NT2/D1 (cell line): ENCODE results near the gene NUP50.
"Not testable (repeated sequence)": the region's sequence is repeated elsewhere in the genome, so short reads cannot be mapped to it uniquely, and the experiment has no call there.

Experiments used
- DNase-seq: peaks from one replicate; pipeline ENCODE4 v3.0.0-alpha.2; 2011; ENCODE audit warnings: low read depth, low spot score
- H3K27me3 ChIP-seq: 2 replicates; pipeline ENCODE4 v1.6.0; 2011; ENCODE audit warnings: mild to moderate bottlenecking; ENCODE audit not compliant: insufficient read length, insufficient read depth
- H3K36me3 ChIP-seq: 2 replicates; pipeline ENCODE4 v1.6.1; 2011; ENCODE audit warnings: mild to moderate bottlenecking, low read length, mixed read lengths; ENCODE audit not compliant: insufficient read depth, insufficient read length
- H3K4me1 ChIP-seq: 2 replicates; pipeline ENCODE4 v1.5.1; 2011; ENCODE audit not compliant: insufficient read depth, insufficient read length
- H3K4me3 ChIP-seq: 2 replicates; pipeline ENCODE4 v1.5.1; 2011; ENCODE audit warnings: low read depth; ENCODE audit not compliant: insufficient read length
- H3K9ac ChIP-seq: 2 replicates; pipeline ENCODE4 v1.6.0; 2011; ENCODE audit warnings: low read depth; ENCODE audit not compliant: insufficient read length
- H3K9me3 ChIP-seq: 2 replicates; pipeline ENCODE4 v1.5.1; 2011; ENCODE audit warnings: mild to moderate bottlenecking, low read length; ENCODE audit not compliant: insufficient read depth
- SUZ12 ChIP-seq: IDR thresholded peaks from 2 replicates; pipeline ENCODE4 v1.6.1; 2011; ENCODE audit not compliant: insufficient read length, insufficient read depth; ENCODE audit errors: extremely low read depth
- YY1 ChIP-seq: IDR thresholded peaks from 2 replicates; pipeline ENCODE4 v1.6.1; 2011; ENCODE audit not compliant: insufficient read length, insufficient read depth
- ZNF274 ChIP-seq: IDR thresholded peaks from 2 replicates; pipeline ENCODE4 v1.6.1; 2011; ENCODE audit warnings: mild to moderate bottlenecking, low read depth, low read length

Gene NUP50

DNA sequence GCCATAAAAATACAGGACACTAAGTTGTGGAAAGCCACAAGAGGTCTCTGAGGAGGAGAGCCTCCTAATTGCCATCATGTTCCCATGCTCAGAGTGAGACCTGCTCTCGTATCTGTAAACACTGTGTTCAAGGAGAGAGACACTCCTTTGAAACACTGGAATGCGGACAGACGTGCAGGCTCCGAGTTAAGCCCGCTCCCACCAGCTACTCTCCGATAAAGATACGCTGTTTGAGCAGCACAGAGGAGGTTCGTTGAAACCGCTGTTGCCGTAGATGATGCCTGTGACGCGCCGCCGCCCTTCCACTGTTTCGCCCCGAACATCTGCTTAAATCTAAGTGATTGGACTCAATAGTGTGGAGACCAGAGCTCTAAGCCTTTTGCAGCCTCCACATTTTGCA is 25.1 kb downstream of the NUP50 start:
- H3K4me1 ChIP-seq: no peaks in the 10 kb centered on the region
- H3K9me3 ChIP-seq: no peaks in the 10 kb centered on the region
- H3K36me3 ChIP-seq: peaks cover 24% of the 10 kb centered on the region
- TF ChIP-seq YY1: no peak
- no peak for TF ChIP-seq ZNF274
- no peak for TF ChIP-seq SUZ12
- DNase-seq: no peak
- no peak overlapping the region for H3K9ac ChIP-seq
- H3K4me3 ChIP-seq: no peak overlapping the region
- H3K27me3 ChIP-seq: no peaks in the 10 kb centered on the region

DNA sequence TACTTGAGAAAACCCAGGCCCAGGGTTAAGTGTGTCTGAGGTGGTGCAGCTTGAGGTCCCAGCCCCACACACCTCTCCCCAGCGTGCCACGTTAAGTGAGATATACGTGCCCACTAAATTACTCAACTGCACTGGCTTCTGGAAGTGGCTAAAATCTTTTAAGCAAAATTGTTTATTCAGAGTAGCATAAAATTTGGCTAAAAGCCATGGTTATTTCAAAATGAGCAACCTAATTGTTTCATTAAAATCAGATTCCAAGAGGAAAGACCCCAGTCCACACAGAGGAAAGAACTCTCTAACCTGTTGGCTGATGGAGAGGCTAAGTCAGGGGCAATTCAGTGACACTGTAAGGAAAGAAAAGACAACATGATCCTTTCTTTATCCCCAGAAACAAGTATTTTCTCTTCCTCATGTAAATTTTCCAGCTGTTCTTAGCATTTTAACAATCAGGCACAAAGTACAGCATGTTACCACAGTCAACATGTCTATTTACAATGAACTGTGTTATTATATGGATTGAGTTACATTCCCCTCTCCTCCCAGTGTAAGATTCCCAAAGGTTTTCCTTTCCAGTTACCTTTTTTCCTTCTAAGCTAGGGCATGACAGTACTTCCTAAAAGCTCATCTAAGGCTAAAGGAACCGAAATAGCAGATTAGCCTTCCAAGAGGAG is 26.6 kb downstream of the NUP50 start:
- no peak overlapping the region for H3K4me3 ChIP-seq
- peaks cover 24% of the 10 kb centered on the region for H3K36me3 ChIP-seq
- no peak for DNase-seq
- TF ChIP-seq SUZ12 (no peak), YY1 (no peak), ZNF274 (no peak)
- H3K9ac ChIP-seq: no peak overlapping the region
- no peaks in the 10 kb centered on the region for H3K9me3 ChIP-seq
- H3K27me3 ChIP-seq: no peaks in the 10 kb centered on the region
- no peaks in the 10 kb centered on the region for H3K4me1 ChIP-seq

DNA sequence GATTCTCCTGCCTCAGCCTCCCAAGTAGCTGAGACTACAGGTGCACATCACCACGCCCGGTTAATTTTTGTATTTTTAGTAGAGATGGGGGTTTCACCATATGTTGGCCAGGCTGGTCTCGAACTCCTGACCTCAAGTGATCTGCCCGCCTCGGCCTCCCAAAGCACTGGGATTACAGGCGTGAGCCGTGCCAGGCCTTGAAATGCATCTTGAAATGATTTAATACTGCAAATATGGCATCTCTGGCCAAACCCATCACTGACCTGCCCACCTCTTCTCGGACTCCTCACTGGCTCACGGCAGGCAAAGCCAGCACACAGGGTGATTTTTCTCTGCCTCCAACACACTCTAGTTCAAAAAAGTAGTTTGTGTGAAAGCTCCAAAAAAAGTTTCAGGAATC is 28.0 kb downstream of the NUP50 start:
- not testable (repeated sequence) for H3K9ac ChIP-seq, DNase-seq, H3K4me1 ChIP-seq, H3K27me3 ChIP-seq, H3K4me3 ChIP-seq, H3K9me3 ChIP-seq
- H3K36me3 ChIP-seq: peaks cover 27% of the 10 kb centered on the region

DNA sequence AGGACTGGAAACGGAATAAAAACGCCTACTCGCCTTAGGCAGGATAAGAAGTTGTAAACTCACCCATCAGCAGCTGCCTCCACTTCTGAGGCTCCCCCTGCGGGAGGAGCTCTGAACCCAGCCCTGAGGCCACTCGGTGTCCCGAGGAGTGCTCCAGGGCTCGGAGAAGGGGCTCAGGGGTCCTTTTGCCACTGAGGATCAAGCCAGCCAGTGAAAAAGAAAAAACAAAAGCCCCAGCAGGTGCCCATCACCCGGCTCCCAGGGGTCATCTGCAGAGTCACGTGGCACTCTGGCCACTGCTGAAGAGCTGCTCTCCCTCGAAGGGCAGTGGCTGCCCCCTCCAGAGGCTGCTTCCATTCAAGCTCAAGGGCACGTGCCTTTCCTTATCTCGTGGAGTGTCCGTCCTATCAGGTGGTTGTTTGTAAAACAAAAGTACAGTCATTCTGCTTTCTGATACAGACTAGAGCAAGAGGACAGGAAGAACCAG is 29.0 kb downstream of the NUP50 start:
- Histone ChIP-seq H3K27me3 (no peaks in the 10 kb centered on the region), H3K4me3 (no peak overlapping the region), H3K4me1 (peaks cover 7% of the 10 kb centered on the region), H3K36me3 (peaks cover 37% of the 10 kb centered on the region), H3K9ac (no peak overlapping the region), H3K9me3 (no peaks in the 10 kb centered on the region)
- TF ChIP-seq ZNF274: no peak
- TF ChIP-seq SUZ12: no peak
- TF ChIP-seq YY1: no peak
- DNase-seq: no peak

DNA sequence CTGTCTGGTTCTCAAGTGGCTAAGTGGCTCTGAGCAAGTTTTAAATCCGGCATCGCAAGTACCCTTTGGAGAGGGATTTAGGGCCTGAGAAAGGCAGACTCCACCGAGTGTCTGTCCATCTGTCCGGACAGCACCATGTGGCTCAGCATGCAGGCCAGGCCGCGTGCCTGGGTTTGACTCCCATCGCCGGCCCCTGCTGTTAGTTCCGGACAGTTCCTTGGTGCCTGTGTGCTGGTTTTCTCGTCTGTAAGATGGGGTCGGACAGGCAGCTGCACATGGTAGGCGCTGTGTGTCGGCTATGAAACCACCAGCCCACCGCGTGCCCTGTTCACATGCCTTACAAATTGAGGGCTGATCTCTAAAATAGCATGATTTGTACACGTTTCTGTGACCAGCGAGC is 31.0 kb downstream of the NUP50 start:
- TF ChIP-seq SUZ12 (no peak), YY1 (no peak), ZNF274 (no peak)
- H3K9me3 ChIP-seq: no peaks in the 10 kb centered on the region
- peaks cover 24% of the 10 kb centered on the region for H3K4me1 ChIP-seq
- H3K9ac ChIP-seq: no peak overlapping the region
- H3K27me3 ChIP-seq: no peaks in the 10 kb centered on the region
- H3K4me3 ChIP-seq: no peak overlapping the region
- no peak for DNase-seq
- peaks cover 54% of the 10 kb centered on the region for H3K36me3 ChIP-seq

DNA sequence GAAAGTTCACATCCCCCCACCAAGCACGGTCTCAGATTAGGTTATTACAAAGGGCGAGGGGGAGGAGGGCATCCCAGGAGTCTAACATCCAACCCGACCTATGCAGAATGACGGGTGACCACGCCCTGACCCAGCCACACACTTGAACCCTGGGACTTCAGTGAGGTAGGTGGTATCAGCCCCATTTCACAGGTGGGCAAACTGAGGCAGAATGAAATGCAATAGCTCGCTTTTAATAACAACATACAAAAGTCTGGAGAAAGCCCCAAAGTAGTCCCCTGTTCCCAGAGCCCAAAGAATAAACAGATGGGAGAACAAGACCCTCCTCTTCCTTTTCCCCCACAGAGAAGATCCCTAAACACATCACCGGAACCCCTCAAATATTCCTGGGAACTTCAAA is 31.9 kb downstream of the NUP50 start:
- no peaks in the 10 kb centered on the region for H3K9me3 ChIP-seq
- no peak overlapping the region for H3K9ac ChIP-seq
- peaks cover 63% of the 10 kb centered on the region for H3K36me3 ChIP-seq
- H3K27me3 ChIP-seq: no peaks in the 10 kb centered on the region
- H3K4me1 ChIP-seq: peaks cover 28% of the 10 kb centered on the region
- no peak for TF ChIP-seq YY1
- no peak for TF ChIP-seq ZNF274
- no peak for TF ChIP-seq SUZ12
- no peak overlapping the region for H3K4me3 ChIP-seq
- no peak for DNase-seq

GRCh38 chr22:45196308-45196707 is 32.6 kb downstream of the NUP50 start:
- no peak for DNase-seq
- no peaks in the 10 kb centered on the region for H3K27me3 ChIP-seq
- no peaks in the 10 kb centered on the region for H3K9me3 ChIP-seq
- peaks cover 63% of the 10 kb centered on the region for H3K36me3 ChIP-seq
- H3K4me3 ChIP-seq: no peak overlapping the region
- no peak overlapping the region for H3K9ac ChIP-seq
- TF ChIP-seq YY1: no peak
- no peak for TF ChIP-seq ZNF274
- TF ChIP-seq SUZ12: no peak
- peaks cover 31% of the 10 kb centered on the region for H3K4me1 ChIP-seq
